Activated CD4-positive, alpha-beta T cell treated with anti-CD3 and anti-CD28 coated beads, Interleukin-2, amount 10 ng/mL, durations not matched to agents 24 days and 14 days (primary cell): ENCODE results near the gene ELK3. TPM values are rescaled to one million over a fixed set of nuclear protein-coding genes. Genes with fewer than 3 reads are reported as not detected.

ENCODE experiments used
- DNase-seq: peaks from one replicate; pipeline ENCODE4 v3.0.0; 2022
- H3K27ac Mint-ChIP-seq: one replicate; pipeline ENCODE4 v1.8.0; 2022; ENCODE audit warnings: mild to moderate bottlenecking, mixed read lengths
- H3K27me3 Mint-ChIP-seq: one replicate; pipeline ENCODE4 v1.8.0; 2022; ENCODE audit warnings: mixed read lengths
- H3K36me3 Mint-ChIP-seq: one replicate; pipeline ENCODE4 v1.8.0; 2022; ENCODE audit warnings: low read depth, mild to moderate bottlenecking, mixed read lengths
- H3K4me1 Mint-ChIP-seq: one replicate; pipeline ENCODE4 v1.8.0; 2021; ENCODE audit warnings: mixed read lengths
- H3K4me3 Mint-ChIP-seq: one replicate; pipeline ENCODE4 v1.8.0; 2022; ENCODE audit warnings: mild to moderate bottlenecking, moderate library complexity, mixed read lengths
- H3K9me3 Mint-ChIP-seq: one replicate; pipeline ENCODE4 v1.8.0; 2021; ENCODE audit warnings: mixed read lengths
- intact Hi-C: fragments of 100-400 bp; cut with micrococcal nuclease; formaldehyde crosslinking; loops from one replicate; pipeline ENCODE4 v1.15.1; 2023
- total RNA-seq: library from RNA; stranded (reverse); gene quantifications from 2 replicates; pipeline ENCODE4 v1.2.3, GENCODE V29; 2022

ELK3 gene
- total RNA-seq, 1 donor from 2014 or later = 33.5 TPM

GRCh38 chr12:96211988-96212387 lies 17.8 kb downstream of the ELK3 start:
- intact Hi-C loops = loop anchor here (1.0 to 10.0 kb wide), 2 partner anchors 16 to 267 kb away; partner anchors contain the start of genes AMDHD1 and CCDC38

GRCh38 chr12:96212456-96213375 lies 18.5 kb downstream of the ELK3 start:
- H3K4me1 Mint-ChIP-seq = peaks cover 65% of the 10 kb centered on the region
- peak overlapping the region; percentile 71 for H3K27ac Mint-ChIP-seq
- intact Hi-C loops = loop anchor here (1.0 to 10.0 kb wide), 2 partner anchors 16 to 268 kb away; partner anchors contain the start of genes AMDHD1 and CCDC38
- no peaks in the 10 kb centered on the region for H3K27me3 Mint-ChIP-seq
- H3K4me3 Mint-ChIP-seq = peak overlapping the region; percentile 64
- no peak for DNase-seq
- H3K36me3 Mint-ChIP-seq = peaks cover 37% of the 10 kb centered on the region
- no peaks in the 10 kb centered on the region for H3K9me3 Mint-ChIP-seq

More at GRCh38 chr12:96211988-96212387, 17.8 kb downstream of the ELK3 start:
- Mint-ChIP-seq H3K27ac (peak overlapping the region; percentile 71), H3K9me3 (no peaks in the 10 kb centered on the region), H3K4me1 (peaks cover 70% of the 10 kb centered on the region), H3K36me3 (peaks cover 34% of the 10 kb centered on the region), H3K27me3 (no peaks in the 10 kb centered on the region), H3K4me3 (peak overlapping the region; percentile 64)
- DNase-seq = peak; percentile 73

GRCh38 chr12:96213869-96214268 lies 19.7 kb downstream of the ELK3 start:
- Mint-ChIP-seq H3K9me3 (no peaks in the 10 kb centered on the region), H3K27me3 (no peaks in the 10 kb centered on the region), H3K4me3 (no peak overlapping the region), H3K27ac (no peak overlapping the region), H3K4me1 (peaks cover 58% of the 10 kb centered on the region), H3K36me3 (peaks cover 36% of the 10 kb centered on the region)
- intact Hi-C loops = loop anchor here (2.0 to 10.0 kb wide), 2 partner anchors 81 to 269 kb away; partner anchors contain the start of genes AMDHD1 and CCDC38
- no peak for DNase-seq

GRCh38 chr12:96215919-96216273 lies 21.7 kb downstream of the ELK3 start:
- no peak for DNase-seq
- Mint-ChIP-seq H3K36me3 (peaks cover 38% of the 10 kb centered on the region), H3K9me3 (no peaks in the 10 kb centered on the region), H3K27me3 (no peaks in the 10 kb centered on the region), H3K4me1 (peaks cover 49% of the 10 kb centered on the region), H3K4me3 (no peak overlapping the region), H3K27ac (no peak overlapping the region)
- intact Hi-C loops = loop anchor here (1.0 to 10.0 kb wide), 6 partner anchors 21 to 300 kb away; partner anchors contain the start of genes AMDHD1 and CCDC38

- no peaks in the 10 kb centered on the region for H3K27me3 Mint-ChIP-seq
- H3K4me3 Mint-ChIP-seq = no peak overlapping the region
- peaks cover 28% of the 10 kb centered on the region for H3K4me1 Mint-ChIP-seq
- peaks cover 46% of the 10 kb centered on the region for H3K36me3 Mint-ChIP-seq
- intact Hi-C loops = loop anchor here (10.0 kb wide), 1 partner anchor 274 kb away; the partner anchor contains the start of genes AMDHD1 and CCDC38
- no peak overlapping the region for H3K27ac Mint-ChIP-seq
- no peak for DNase-seq
- peaks cover 3% of the 10 kb centered on the region for H3K9me3 Mint-ChIP-seq
These were observed 25.0 kb downstream of the ELK3 start for GRCh38 chr12:96218989-96219678.

GRCh38 chr12:96219700-96220206 lies 25.6 kb downstream of the ELK3 start:
- Mint-ChIP-seq H3K4me1 (peaks cover 27% of the 10 kb centered on the region), H3K27me3 (no peaks in the 10 kb centered on the region), H3K9me3 (peaks cover 3% of the 10 kb centered on the region), H3K27ac (no peak overlapping the region), H3K36me3 (peaks cover 48% of the 10 kb centered on the region), H3K4me3 (no peak overlapping the region)
- no peak for DNase-seq
- intact Hi-C loops = loop anchor here (10.0 kb wide), 1 partner anchor 275 kb away; the partner anchor contains the start of genes AMDHD1 and CCDC38

GRCh38 chr12:96220902-96221301 lies 26.7 kb downstream of the ELK3 start:
- Mint-ChIP-seq H3K27me3 (no peaks in the 10 kb centered on the region), H3K4me3 (no peak overlapping the region), H3K36me3 (peaks cover 46% of the 10 kb centered on the region), H3K9me3 (peaks cover 3% of the 10 kb centered on the region), H3K4me1 (peaks cover 20% of the 10 kb centered on the region), H3K27ac (no peak overlapping the region)
- DNase-seq = no peak
- intact Hi-C loops = no loop called here

GRCh38 chr12:96221391-96221790 lies 27.2 kb downstream of the ELK3 start:
- H3K4me3 Mint-ChIP-seq = no peak overlapping the region
- H3K9me3 Mint-ChIP-seq = peaks cover 3% of the 10 kb centered on the region
- H3K36me3 Mint-ChIP-seq = peaks cover 49% of the 10 kb centered on the region
- DNase-seq = no peak
- H3K4me1 Mint-ChIP-seq = peaks cover 18% of the 10 kb centered on the region
- H3K27me3 Mint-ChIP-seq = no peaks in the 10 kb centered on the region
- intact Hi-C loops = no loop called here
- no peak overlapping the region for H3K27ac Mint-ChIP-seq

GRCh38 chr12:96223411-96224218 lies 29.4 kb downstream of the ELK3 start:
- Mint-ChIP-seq H3K36me3 (peaks cover 56% of the 10 kb centered on the region), H3K27ac (no peak overlapping the region), H3K9me3 (peaks cover 3% of the 10 kb centered on the region), H3K27me3 (no peaks in the 10 kb centered on the region), H3K4me3 (no peak overlapping the region), H3K4me1 (peaks cover 24% of the 10 kb centered on the region)
- DNase-seq = no peak
- intact Hi-C loops = no loop called here

- Mint-ChIP-seq H3K9me3 (peaks cover 3% of the 10 kb centered on the region), H3K4me1 (peaks cover 24% of the 10 kb centered on the region), H3K27me3 (no peaks in the 10 kb centered on the region), H3K27ac (no peak overlapping the region), H3K36me3 (peaks cover 56% of the 10 kb centered on the region), H3K4me3 (no peak overlapping the region)
- intact Hi-C loops = no loop called here
- DNase-seq = no peak
These were observed 30.0 kb downstream of the ELK3 start for GRCh38 chr12:96224219-96224615.

GRCh38 chr12:96225044-96225855 lies 31.1 kb downstream of the ELK3 start:
- no peak overlapping the region for H3K27ac Mint-ChIP-seq
- H3K4me3 Mint-ChIP-seq = no peak overlapping the region
- H3K36me3 Mint-ChIP-seq = peaks cover 51% of the 10 kb centered on the region

GRCh38 chr12:96225994-96226399 lies 31.8 kb downstream of the ELK3 start:
- Mint-ChIP-seq H3K36me3 (peaks cover 51% of the 10 kb centered on the region), H3K27me3 (no peaks in the 10 kb centered on the region), H3K9me3 (peaks cover 3% of the 10 kb centered on the region), H3K27ac (no peak overlapping the region), H3K4me3 (no peak overlapping the region), H3K4me1 (peaks cover 17% of the 10 kb centered on the region)
- DNase-seq = no peak
- intact Hi-C loops = no loop called here

More at GRCh38 chr12:96225044-96225855, 31.1 kb downstream of the ELK3 start:
- Mint-ChIP-seq H3K27me3 (no peaks in the 10 kb centered on the region), H3K9me3 (peaks cover 3% of the 10 kb centered on the region), H3K4me1 (peaks cover 17% of the 10 kb centered on the region)
- no peak for DNase-seq
- intact Hi-C loops = no loop called here
